ENCODE results near the gene ATXN1L. TPM values are rescaled to one million over a fixed set of nuclear protein-coding genes. Genes with fewer than 3 reads are reported as not detected.
"Not testable (repeated sequence)": the region's sequence is repeated elsewhere in the genome, so short reads cannot be mapped to it uniquely, and the experiment has no call there.

The ATXN1L gene
- total and polyA plus RNA-seq, 11 donors, result 6.9 to 24.2 (median 17.7) TPM

GRCh38 chr16:71826533-71827017 lies 19.2 kb upstream of the ATXN1L start:
- no peak for TF ChIP-seq CTCF (IDR thresholded peaks at IDR 0.05)
- TF ChIP-seq POLR2A (IDR thresholded peaks at IDR 0.05), result no peak
- no peaks in the 10 kb centered on the region for H3K4me1 ChIP-seq
- no peak for ATAC-seq
- DNase-seq, result no peak
- no peak overlapping the region for H3K4me3 ChIP-seq
- peaks cover 0 to 14% (median 0%) of the 10 kb centered on the region in 9 donors for H3K36me3 ChIP-seq
- H3K27ac ChIP-seq, result no peak overlapping the region
- H3K9me3 ChIP-seq, result no peaks in the 10 kb centered on the region
- WGBS, 4 donors, result 64 to 77% (median 67%) methylated on average over 5 of the region's 5 CpGs
- intact Hi-C loops (cut with DNase I), result no loop called here
- H3K27me3 ChIP-seq, result no peaks in the 10 kb centered on the region

GRCh38 chr16:71830359-71830758 lies 15.4 kb upstream of the ATXN1L start:
- Histone ChIP-seq H3K4me1 (no peaks in the 10 kb centered on the region), H3K4me3 (no peak overlapping the region), H3K36me3 (no peaks in the 10 kb centered on the region), H3K27ac (no peak overlapping the region), H3K9me3 (no peaks in the 10 kb centered on the region), H3K27me3 (no peaks in the 10 kb centered on the region)
- WGBS, 4 donors, result 90 to 97% (median 93%) methylated on average over 2 of the region's 2 CpGs
- DNase-seq (no peak), ATAC-seq (no peak)
- intact Hi-C loops (cut with DNase I), result no loop called here
- no peak for TF ChIP-seq POLR2A (IDR thresholded peaks at IDR 0.05)
- TF ChIP-seq CTCF (IDR thresholded peaks at IDR 0.05), result no peak

- H3K9me3 ChIP-seq; H3K4me1 ChIP-seq; intact Hi-C loops (cut with DNase I); H3K36me3 ChIP-seq; DNase-seq; H3K27ac ChIP-seq; H3K4me3 ChIP-seq; H3K27me3 ChIP-seq; ATAC-seq: not testable (repeated sequence)
- WGBS, 4 donors, result 91 to 95% (median 92%) methylated on average over 3 of the region's 3 CpGs
Measured at GRCh38 chr16:71831698-71832097, 14.1 kb upstream of the ATXN1L start.

- intact Hi-C loops (cut with DNase I); ATAC-seq; H3K27ac ChIP-seq; H3K4me1 ChIP-seq; H3K9me3 ChIP-seq; H3K27me3 ChIP-seq; H3K36me3 ChIP-seq; H3K4me3 ChIP-seq; DNase-seq: not testable (repeated sequence)
- 82 to 96% (median 88%) methylated on average over 2 of the region's 2 CpGs for WGBS, 4 donors
Measured at GRCh38 chr16:71832112-71832511, 13.7 kb upstream of the ATXN1L start.

GRCh38 chr16:71834291-71834690 lies 11.5 kb upstream of the ATXN1L start:
- Histone ChIP-seq H3K9me3 (no peaks in the 10 kb centered on the region), H3K27me3 (no peaks in the 10 kb centered on the region), H3K4me3 (no peak overlapping the region), H3K4me1 (no peaks in the 10 kb centered on the region), H3K27ac (no peak overlapping the region), H3K36me3 (no peaks in the 10 kb centered on the region)
- DNase-seq (no peak), ATAC-seq (no peak)
- no peak for TF ChIP-seq POLR2A (IDR thresholded peaks at IDR 0.05)
- TF ChIP-seq CTCF (IDR thresholded peaks at IDR 0.05), result no peak
- intact Hi-C loops (cut with DNase I), result no loop called here
- WGBS, 4 donors, result 76 to 87% (median 81%) methylated on average over 3 of the region's 3 CpGs
